HepG2 (cell line): Measurements from ENCODE around the gene AANAT. TPM values are rescaled to one million over a fixed set of nuclear protein-coding genes. Genes with fewer than 3 reads are reported as not detected.

Source experiments
- CENPX ChIP-seq: sonication (generic); formaldehyde crosslinking; IDR thresholded peaks from 2 replicates; pipeline ENCODE4 v1.9.0; 2021; ENCODE audit warnings: mild to moderate bottlenecking, missing genetic modification reagents, moderate library complexity
- ETV6 ChIP-seq: sonication (generic); formaldehyde crosslinking; conservative IDR thresholded peaks from 2 replicates; pipeline ENCODE4 v1.4.0; 2020; ENCODE audit warnings: missing genetic modification reagents
- GTF2F1 ChIP-seq: fragments of 150-350 bp; IDR thresholded peaks from 2 replicates; pipeline ENCODE4 v1.6.1; 2014; ENCODE audit warnings: low read length
- HCFC1 ChIP-seq: fragments of 150-350 bp; IDR thresholded peaks from 2 replicates; pipeline ENCODE4 v1.6.1; 2014; ENCODE audit warnings: low read depth, low read length
- HES4 ChIP-seq: sonication (generic); formaldehyde crosslinking; IDR thresholded peaks from 2 replicates; pipeline ENCODE4 v1.9.0; 2021; ENCODE audit warnings: mild to moderate bottlenecking, missing genetic modification reagents, borderline replicate concordance
- HIVEP1 ChIP-seq: sonication (generic); formaldehyde crosslinking; IDR thresholded peaks from 2 replicates; pipeline ENCODE4 v1.4.0; 2020; ENCODE audit warnings: mild to moderate bottlenecking, missing genetic modification reagents
- HNF4A ChIP-seq: sonication (generic); formaldehyde crosslinking; IDR thresholded peaks from 2 replicates; pipeline ENCODE4 v1.4.0; 2020; ENCODE audit warnings: missing genetic modification reagents
- JUN ChIP-seq: sonication (generic); formaldehyde crosslinking; IDR thresholded peaks from 2 replicates; pipeline ENCODE4 v1.4.0; 2020; ENCODE audit warnings: mild to moderate bottlenecking, missing genetic modification reagents
- KLF15 ChIP-seq: sonication (generic); formaldehyde crosslinking; IDR thresholded peaks from 2 replicates; pipeline ENCODE4 v1.8.1; 2023; ENCODE audit warnings: borderline replicate concordance, mild to moderate bottlenecking, inconsistent platforms, missing genetic modification reagents, mixed read lengths
- MEIS1 ChIP-seq: sonication (generic); formaldehyde crosslinking; IDR thresholded peaks from 2 replicates; pipeline ENCODE4 v1.9.0; 2021; ENCODE audit warnings: mild to moderate bottlenecking, missing genetic modification reagents, moderate library complexity, borderline replicate concordance
- MZF1 ChIP-seq: sonication (generic); formaldehyde crosslinking; IDR thresholded peaks from 2 replicates; pipeline ENCODE4 v1.8.1; 2023; ENCODE audit warnings: mild to moderate bottlenecking, missing genetic modification reagents, borderline replicate concordance
- NFE2L1 ChIP-seq: sonication (generic); formaldehyde crosslinking; IDR thresholded peaks from 2 replicates; pipeline ENCODE4 v1.4.0; 2020; ENCODE audit warnings: missing genetic modification reagents, mild to moderate bottlenecking, borderline replicate concordance
- STAG1 ChIP-seq: sonication (generic); formaldehyde crosslinking; IDR thresholded peaks from 2 replicates; pipeline ENCODE4 v1.4.0; 2020; ENCODE audit warnings: missing genetic modification reagents
- ZFP36L1 ChIP-seq: sonication (generic); formaldehyde crosslinking; IDR thresholded peaks from 2 replicates; pipeline ENCODE4 v1.8.0; 2022; ENCODE audit warnings: mild to moderate bottlenecking, missing genetic modification reagents, moderate library complexity
- ZNF350 ChIP-seq: sonication (generic); formaldehyde crosslinking; IDR thresholded peaks from 2 replicates; pipeline ENCODE4 v1.4.0; 2020; ENCODE audit warnings: mild to moderate bottlenecking, low read depth, missing genetic modification reagents, borderline replicate concordance
- ZNF496 ChIP-seq: sonication (generic); formaldehyde crosslinking; IDR thresholded peaks from 2 replicates; pipeline ENCODE4 v1.8.1; 2023; ENCODE audit warnings: mild to moderate bottlenecking, moderate library complexity, missing genetic modification reagents; ENCODE audit not compliant: insufficient replicate concordance
- polyA plus RNA-seq, 8 experiments: library from polyadenylated mRNA; depleted of rRNA in 3 of 8; stranded (reverse) in 7 of 8; unstranded in 1 of 8; fragments of >200 nt; fragmentation: Illumina TruSeq in 4 of 8; extraction: Trizol in 4 of 8; gene quantifications; 2 replicates each; pipeline versions ENCODE4 v1.2.1 to v1.2.3, GENCODE V29; 2011 to 2016; ENCODE audit warnings: low read depth in 4 of 8, missing spikeins in 1 of 8, mixed read lengths in 1 of 8; ENCODE audit not compliant: insufficient read depth in 1 of 8
- total RNA-seq, 5 experiments: library from RNA; depleted of rRNA; stranded (reverse); fragments of >200 nt; fragmentation: Illumina TruSeq; extraction: Trizol; gene quantifications; 2 replicates each; pipeline ENCODE4 v1.2.3, GENCODE V29; 2016; ENCODE audit warnings: low read depth in 1 of 5
- TF ChIP-seq, protein P1 (sequence below): sonication (generic); formaldehyde crosslinking; conservative IDR thresholded peaks from 2 replicates; pipeline ENCODE4 v1.4.0; 2020; ENCODE audit warnings: missing genetic modification reagents
- TF ChIP-seq, protein P2 (sequence below): sonication (generic); formaldehyde crosslinking; IDR thresholded peaks from 2 replicates; pipeline ENCODE4 v1.8.0; 2022; ENCODE audit warnings: missing genetic modification reagents, mild to moderate bottlenecking, borderline replicate concordance
- TF ChIP-seq, protein P3 (sequence below): IDR thresholded peaks from 2 replicates; pipeline ENCODE4 v1.6.1; 2016; ENCODE audit warnings: mild to moderate bottlenecking, missing biosample characterization, missing genetic modification reagents
- TF ChIP-seq, protein P4 (sequence below): sonication (generic); formaldehyde crosslinking; IDR thresholded peaks from 2 replicates; pipeline ENCODE4 v1.5.0; 2020; ENCODE audit warnings: missing genetic modification reagents
- TF ChIP-seq, protein P5 (sequence below): sonication (generic); formaldehyde crosslinking; IDR thresholded peaks from 2 replicates; pipeline ENCODE4 v1.4.0; 2020; ENCODE audit warnings: missing genetic modification reagents, mild to moderate bottlenecking, borderline replicate concordance

The AANAT gene
- total and polyA plus RNA-seq, 2 of the 13 experiments (the other 11 are each of a cell fraction or from before 2014, with no cell fraction given) = 0.07 TPM; not detected in 1

DNA sequence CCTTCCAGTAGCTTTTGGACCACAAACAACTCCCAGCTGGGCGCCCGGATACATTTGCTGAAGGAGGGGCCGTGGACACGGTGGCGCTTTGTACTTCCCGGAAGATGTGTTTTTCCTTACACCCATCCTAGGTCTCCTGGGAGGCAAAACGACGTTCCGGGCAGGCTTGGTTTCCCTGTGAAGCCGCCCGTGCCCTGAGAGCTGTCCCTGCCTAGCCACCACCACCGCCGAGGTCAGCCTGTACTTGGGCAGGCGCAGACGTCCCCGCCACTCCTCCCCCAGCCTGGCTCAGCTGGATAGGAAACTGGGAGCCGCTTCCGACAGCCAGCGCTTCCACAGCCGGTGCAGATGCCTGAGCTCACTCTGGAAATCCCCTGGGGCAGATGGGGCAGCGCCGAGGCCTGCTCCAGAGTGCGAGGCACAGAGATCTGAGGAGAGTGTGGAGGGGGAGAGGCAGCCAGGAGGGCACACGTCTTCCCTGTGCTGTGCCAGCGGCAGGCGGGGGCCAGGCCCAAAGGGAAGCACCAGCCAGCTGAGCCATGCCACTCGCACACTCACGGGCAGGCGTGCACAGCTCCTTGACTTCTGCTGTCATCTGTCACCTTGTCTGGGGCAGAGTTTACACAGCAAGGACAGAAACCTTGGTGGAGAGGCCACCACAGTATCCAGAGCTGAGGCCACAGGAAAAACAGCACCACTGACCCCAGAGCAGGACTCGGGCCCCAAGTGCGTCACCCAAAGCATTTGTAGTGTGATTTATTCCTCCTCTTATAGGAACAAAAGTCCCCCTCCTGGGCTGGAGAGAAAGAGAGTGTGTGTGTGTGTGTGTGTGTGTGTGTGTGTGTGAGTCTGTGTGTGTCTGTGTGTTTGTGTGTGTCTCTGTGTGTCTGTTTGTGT, 30.8 kb downstream of the AANAT start (continued):
- no peak; the same call in 1 of the 2 replicates for TF ChIP-seq HNF4A
- TF ChIP-seq CENPX = no peak
- TF ChIP-seq ZNF496 (CRISPR knock-in tag) = no peak
- TF ChIP-seq GTF2F1 = 0 out of 2 replicates have a peak, but pooled peaks have one; percentile 27
- TF ChIP-seq, protein P1, sequence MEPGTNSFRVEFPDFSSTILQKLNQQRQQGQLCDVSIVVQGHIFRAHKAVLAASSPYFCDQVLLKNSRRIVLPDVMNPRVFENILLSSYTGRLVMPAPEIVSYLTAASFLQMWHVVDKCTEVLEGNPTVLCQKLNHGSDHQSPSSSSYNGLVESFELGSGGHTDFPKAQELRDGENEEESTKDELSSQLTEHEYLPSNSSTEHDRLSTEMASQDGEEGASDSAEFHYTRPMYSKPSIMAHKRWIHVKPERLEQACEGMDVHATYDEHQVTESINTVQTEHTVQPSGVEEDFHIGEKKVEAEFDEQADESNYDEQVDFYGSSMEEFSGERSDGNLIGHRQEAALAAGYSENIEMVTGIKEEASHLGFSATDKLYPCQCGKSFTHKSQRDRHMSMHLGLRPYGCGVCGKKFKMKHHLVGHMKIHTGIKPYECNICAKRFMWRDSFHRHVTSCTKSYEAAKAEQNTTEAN = peak; percentile 70; the same call in 1 of the 2 replicates
- TF ChIP-seq STAG1 = no peak
- TF ChIP-seq ETV6 (CRISPR knock-in tag) = 0 out of 2 replicates have a peak, but pooled peaks have one; percentile 22
- 0 out of 2 replicates have a peak, but pooled peaks have one; percentile 47 for TF ChIP-seq JUN (CRISPR knock-in tag)
- TF ChIP-seq ZFP36L1 (CRISPR knock-in tag) = no peak
- TF ChIP-seq, protein P2, sequence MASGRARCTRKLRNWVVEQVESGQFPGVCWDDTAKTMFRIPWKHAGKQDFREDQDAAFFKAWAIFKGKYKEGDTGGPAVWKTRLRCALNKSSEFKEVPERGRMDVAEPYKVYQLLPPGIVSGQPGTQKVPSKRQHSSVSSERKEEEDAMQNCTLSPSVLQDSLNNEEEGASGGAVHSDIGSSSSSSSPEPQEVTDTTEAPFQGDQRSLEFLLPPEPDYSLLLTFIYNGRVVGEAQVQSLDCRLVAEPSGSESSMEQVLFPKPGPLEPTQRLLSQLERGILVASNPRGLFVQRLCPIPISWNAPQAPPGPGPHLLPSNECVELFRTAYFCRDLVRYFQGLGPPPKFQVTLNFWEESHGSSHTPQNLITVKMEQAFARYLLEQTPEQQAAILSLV = peak; percentile 96
- no peak for TF ChIP-seq KLF15 (CRISPR knock-in tag)
- no peak for TF ChIP-seq HES4 (CRISPR knock-in tag)
- peak; percentile 51 for TF ChIP-seq HIVEP1
- TF ChIP-seq MZF1 = no peak
- TF ChIP-seq, protein P3, sequence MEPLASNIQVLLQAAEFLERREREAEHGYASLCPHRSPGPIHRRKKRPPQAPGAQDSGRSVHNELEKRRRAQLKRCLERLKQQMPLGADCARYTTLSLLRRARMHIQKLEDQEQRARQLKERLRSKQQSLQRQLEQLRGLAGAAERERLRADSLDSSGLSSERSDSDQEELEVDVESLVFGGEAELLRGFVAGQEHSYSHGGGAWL (CRISPR knock-in tag) = peak; percentile 79
- TF ChIP-seq NFE2L1 (CRISPR knock-in tag) = peak; percentile 23; the same call in 1 of the 2 replicates
- TF ChIP-seq, protein P4, sequence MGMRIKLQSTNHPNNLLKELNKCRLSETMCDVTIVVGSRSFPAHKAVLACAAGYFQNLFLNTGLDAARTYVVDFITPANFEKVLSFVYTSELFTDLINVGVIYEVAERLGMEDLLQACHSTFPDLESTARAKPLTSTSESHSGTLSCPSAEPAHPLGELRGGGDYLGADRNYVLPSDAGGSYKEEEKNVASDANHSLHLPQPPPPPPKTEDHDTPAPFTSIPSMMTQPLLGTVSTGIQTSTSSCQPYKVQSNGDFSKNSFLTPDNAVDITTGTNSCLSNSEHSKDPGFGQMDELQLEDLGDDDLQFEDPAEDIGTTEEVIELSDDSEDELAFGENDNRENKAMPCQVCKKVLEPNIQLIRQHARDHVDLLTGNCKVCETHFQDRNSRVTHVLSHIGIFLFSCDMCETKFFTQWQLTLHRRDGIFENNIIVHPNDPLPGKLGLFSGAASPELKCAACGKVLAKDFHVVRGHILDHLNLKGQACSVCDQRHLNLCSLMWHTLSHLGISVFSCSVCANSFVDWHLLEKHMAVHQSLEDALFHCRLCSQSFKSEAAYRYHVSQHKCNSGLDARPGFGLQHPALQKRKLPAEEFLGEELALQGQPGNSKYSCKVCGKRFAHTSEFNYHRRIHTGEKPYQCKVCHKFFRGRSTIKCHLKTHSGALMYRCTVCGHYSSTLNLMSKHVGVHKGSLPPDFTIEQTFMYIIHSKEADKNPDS = 0 out of 2 replicates have a peak, but pooled peaks have one; percentile 71
- no peak for TF ChIP-seq HCFC1
- TF ChIP-seq MEIS1 = peak; percentile 97
- TF ChIP-seq ZNF350 = peak; percentile 62
- TF ChIP-seq, protein P5, sequence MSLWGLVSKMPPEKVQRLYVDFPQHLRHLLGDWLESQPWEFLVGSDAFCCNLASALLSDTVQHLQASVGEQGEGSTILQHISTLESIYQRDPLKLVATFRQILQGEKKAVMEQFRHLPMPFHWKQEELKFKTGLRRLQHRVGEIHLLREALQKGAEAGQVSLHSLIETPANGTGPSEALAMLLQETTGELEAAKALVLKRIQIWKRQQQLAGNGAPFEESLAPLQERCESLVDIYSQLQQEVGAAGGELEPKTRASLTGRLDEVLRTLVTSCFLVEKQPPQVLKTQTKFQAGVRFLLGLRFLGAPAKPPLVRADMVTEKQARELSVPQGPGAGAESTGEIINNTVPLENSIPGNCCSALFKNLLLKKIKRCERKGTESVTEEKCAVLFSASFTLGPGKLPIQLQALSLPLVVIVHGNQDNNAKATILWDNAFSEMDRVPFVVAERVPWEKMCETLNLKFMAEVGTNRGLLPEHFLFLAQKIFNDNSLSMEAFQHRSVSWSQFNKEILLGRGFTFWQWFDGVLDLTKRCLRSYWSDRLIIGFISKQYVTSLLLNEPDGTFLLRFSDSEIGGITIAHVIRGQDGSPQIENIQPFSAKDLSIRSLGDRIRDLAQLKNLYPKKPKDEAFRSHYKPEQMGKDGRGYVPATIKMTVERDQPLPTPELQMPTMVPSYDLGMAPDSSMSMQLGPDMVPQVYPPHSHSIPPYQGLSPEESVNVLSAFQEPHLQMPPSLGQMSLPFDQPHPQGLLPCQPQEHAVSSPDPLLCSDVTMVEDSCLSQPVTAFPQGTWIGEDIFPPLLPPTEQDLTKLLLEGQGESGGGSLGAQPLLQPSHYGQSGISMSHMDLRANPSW (CRISPR knock-in tag) = no peak; the same call in 1 of the 2 replicates
